NCI-H526 (cell line): Measurements from ENCODE around the gene SMARCA1.
A peak's percentile ranks its signal among the peaks of the same experiment; 100 is the strongest.

Source experiments
- DNase-seq, 2 experiments: peaks; one replicate each; lab custom pipeline; 2025; lab: John Stamatoyannopoulos, UW

Gene SMARCA1

GRCh38 chrX:129461801-129462456, 61.4 kb downstream of the SMARCA1 start:
- DNase-seq, result no peak

- DNase-seq, result no peak
Observed at GRCh38 chrX:129452523-129452922, 70.8 kb downstream of the SMARCA1 start.

DNA sequence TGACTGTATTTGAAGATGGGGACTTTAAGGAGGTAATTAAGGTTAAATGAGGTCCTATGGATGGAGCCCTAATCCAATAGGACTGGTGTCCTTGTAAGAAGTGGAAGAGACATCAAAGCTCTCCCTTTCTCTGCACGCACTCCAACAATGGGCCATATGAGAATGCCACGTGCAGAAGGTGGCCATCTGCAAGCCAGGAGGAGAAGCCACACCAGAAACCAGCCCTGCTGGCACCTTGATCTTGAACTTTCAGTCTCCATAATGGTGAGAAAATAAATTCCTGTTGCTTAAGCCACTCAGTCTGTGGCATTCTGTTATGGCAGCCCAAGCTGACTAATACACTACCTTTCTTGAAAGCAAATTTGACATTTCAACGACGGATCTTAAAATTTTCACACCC, 73.2 kb downstream of the SMARCA1 start:
- no peak for DNase-seq

- no peak for DNase-seq
Observed at GRCh38 chrX:129449148-129449547, 74.1 kb downstream of the SMARCA1 start.

GRCh38 chrX:129445436-129445835, 77.9 kb downstream of the SMARCA1 start:
- no peak for DNase-seq

DNA sequence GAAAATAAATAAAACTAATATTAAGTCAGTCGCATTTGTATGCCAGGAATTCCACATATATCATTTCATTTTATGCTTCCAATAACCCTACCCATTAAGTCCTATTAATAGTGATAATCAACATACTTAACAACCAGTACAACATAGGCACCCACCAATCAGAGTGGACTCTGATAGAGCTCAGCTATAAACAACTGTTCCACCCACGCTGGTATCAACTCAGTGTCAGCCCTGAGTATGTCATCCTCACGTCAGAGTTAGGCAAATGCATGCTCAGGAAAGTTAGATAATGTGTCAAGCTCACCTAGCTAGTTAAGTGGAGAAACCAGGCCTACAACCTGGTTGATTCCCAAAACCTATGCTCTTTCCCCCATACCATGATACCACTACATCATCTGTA, 89.3 kb downstream of the SMARCA1 start:
- DNase-seq, result no peak

- no peak for DNase-seq
Observed at GRCh38 chrX:129433461-129433860, 89.8 kb downstream of the SMARCA1 start.

DNA sequence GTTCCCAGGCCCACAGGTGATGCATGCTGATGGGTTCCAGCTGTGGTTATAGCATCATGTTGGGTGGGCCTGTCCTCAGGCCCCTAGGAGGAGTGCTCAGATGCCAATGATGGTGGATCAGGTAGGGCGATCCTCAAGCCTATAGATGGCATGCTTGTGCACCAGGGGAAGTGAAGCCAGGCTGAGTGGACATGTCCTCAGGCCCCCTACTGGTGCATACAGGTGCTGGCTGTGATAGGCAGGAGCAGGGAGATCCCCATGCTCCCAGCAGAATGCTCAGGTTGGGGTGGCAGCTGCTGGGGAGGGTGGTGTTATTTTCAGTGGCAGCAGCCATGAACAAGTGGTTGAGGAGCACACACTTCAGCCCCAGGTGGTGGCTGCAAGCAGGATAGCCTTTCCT, 96.0 kb downstream of the SMARCA1 start:
- peak in 1 of 2 experiments; percentile 10 for DNase-seq

- DNase-seq, result no peak
Observed at GRCh38 chrX:129423191-129423590, 100.1 kb downstream of the SMARCA1 start.

GRCh38 chrX:129404670-129405008, 118.7 kb downstream of the SMARCA1 start:
- DNase-seq, result no peak

- DNase-seq, result no peak
Observed at GRCh38 chrX:129403974-129404669, 119.2 kb downstream of the SMARCA1 start.
